AG08395 (cell line): ENCODE data around the gene TCF12.
"Not testable (repeated sequence)": the region's sequence is repeated elsewhere in the genome, so short reads cannot be mapped to it uniquely, and the experiment has no call there.

ENCODE experiments used
- DNase-seq: peaks from one replicate; pipeline ENCODE4 v3.0.0; 2012; ENCODE audit warnings: mixed read lengths, low spot score

The TCF12 gene

GRCh38 chr15:56978898-56979662 lies 60.6 kb downstream of the TCF12 start:
- DNase-seq, result peak; percentile 15

GRCh38 chr15:56980473-56980872 lies 62.0 kb downstream of the TCF12 start:
- no peak for DNase-seq

GRCh38 chr15:56981160-56981559 lies 62.7 kb downstream of the TCF12 start:
- DNase-seq, result no peak

- DNase-seq, result no peak
Observed at GRCh38 chr15:56982987-56983386, 64.5 kb downstream of the TCF12 start.

GRCh38 chr15:56984681-56985481 lies 66.4 kb downstream of the TCF12 start:
- DNase-seq, result peak; percentile 27

- no peak for DNase-seq
Observed at GRCh38 chr15:56985856-56986255, 67.4 kb downstream of the TCF12 start.

- no peak for DNase-seq
Observed at GRCh38 chr15:56987286-56987685, 68.8 kb downstream of the TCF12 start.

GRCh38 chr15:56988219-56988618 lies 69.8 kb downstream of the TCF12 start:
- DNase-seq, result no peak

GRCh38 chr15:56989411-56989924 lies 71.0 kb downstream of the TCF12 start:
- DNase-seq, result no peak

GRCh38 chr15:56991017-56991416 lies 72.6 kb downstream of the TCF12 start:
- no peak for DNase-seq

- no peak for DNase-seq
Observed at GRCh38 chr15:56992725-56993124, 74.3 kb downstream of the TCF12 start.

GRCh38 chr15:56994280-56994679 lies 75.8 kb downstream of the TCF12 start:
- DNase-seq, result no peak

- DNase-seq, result no peak
Observed at GRCh38 chr15:56996093-56996492, 77.6 kb downstream of the TCF12 start.

- no peak for DNase-seq
Observed at GRCh38 chr15:56996746-56997470, 78.5 kb downstream of the TCF12 start.

- DNase-seq, result peak; percentile 48
Observed at GRCh38 chr15:57003418-57003817, 85.0 kb downstream of the TCF12 start.

GRCh38 chr15:57005244-57005643 lies 86.8 kb downstream of the TCF12 start:
- no peak for DNase-seq

- not testable (repeated sequence) for DNase-seq
Observed at GRCh38 chr15:57007797-57008196, 89.4 kb downstream of the TCF12 start.

- no peak for DNase-seq
Observed at GRCh38 chr15:57010724-57011123, 92.3 kb downstream of the TCF12 start.

GRCh38 chr15:57012556-57012955 lies 94.1 kb downstream of the TCF12 start:
- no peak for DNase-seq

GRCh38 chr15:57014896-57015295 lies 96.5 kb downstream of the TCF12 start:
- not testable (repeated sequence) for DNase-seq

GRCh38 chr15:57015360-57015759 lies 96.9 kb downstream of the TCF12 start:
- DNase-seq, result no peak

GRCh38 chr15:57015897-57016296 lies 97.5 kb downstream of the TCF12 start:
- no peak for DNase-seq
